Mesendoderm (in vitro differentiated cells): ENCODE data around the gene CBFA2T2.

ENCODE experiments used
- DNase-seq: peaks from one replicate; pipeline ENCODE4 v3.0.0; 2013
- H2AK5ac ChIP-seq: 2 replicates; pipeline ENCODE4 v1.6.1; 2013; ENCODE audit warnings: low read length, inconsistent platforms
- H2BK120ac ChIP-seq: 2 replicates; pipeline ENCODE4 v1.6.1; 2013; ENCODE audit warnings: low read depth, mild to moderate bottlenecking, low read length, moderate library complexity, mixed read lengths
- H2BK15ac ChIP-seq: replicated peaks from 2 replicates; pipeline ENCODE4 v1.6.1; 2013; ENCODE audit warnings: low read depth, mild to moderate bottlenecking, moderate library complexity
- H2BK5ac ChIP-seq: 2 replicates; pipeline ENCODE4 v1.6.1; 2013; ENCODE audit warnings: low read length, inconsistent platforms
- H3K18ac ChIP-seq: 2 replicates; pipeline ENCODE4 v1.6.1; 2013; ENCODE audit warnings: mild to moderate bottlenecking, low read length, mixed read lengths
- H3K23ac ChIP-seq: one replicate; pipeline ENCODE4 v1.6.1; 2013; ENCODE audit warnings: low read length
- H3K27ac ChIP-seq: 2 replicates; pipeline ENCODE4 v1.5.1; 2013; ENCODE audit warnings: low read depth, mild to moderate bottlenecking, inconsistent platforms, low read length, moderate library complexity
- H3K27me3 ChIP-seq: 2 replicates; pipeline ENCODE4 v1.6.1; 2013; ENCODE audit warnings: low read length, control low read depth, mild to moderate bottlenecking, inconsistent platforms; ENCODE audit not compliant: insufficient read depth, poor library complexity
- H3K36me3 ChIP-seq: 2 replicates; pipeline ENCODE4 v1.6.1; 2013; ENCODE audit warnings: low read length, inconsistent platforms; ENCODE audit not compliant: control insufficient read depth, insufficient read depth
- H3K4ac ChIP-seq: one replicate; pipeline ENCODE4 v1.6.1; 2013; ENCODE audit warnings: low read depth, mild to moderate bottlenecking, low read length, moderate library complexity
- H3K4me1 ChIP-seq: 2 replicates; pipeline ENCODE4 v1.6.1; 2013; ENCODE audit warnings: low read depth, low read length, inconsistent platforms; ENCODE audit not compliant: control insufficient read depth
- H3K4me2 ChIP-seq: 2 replicates; pipeline ENCODE4 v1.6.1; 2013; ENCODE audit warnings: low read length
- H3K4me3 ChIP-seq: 2 replicates; pipeline ENCODE4 v1.5.1; 2013; ENCODE audit warnings: mild to moderate bottlenecking, low read length
- H3K56ac ChIP-seq: one replicate; pipeline ENCODE4 v1.6.1; 2013; ENCODE audit warnings: low read length
- H3K79me1 ChIP-seq: 2 replicates; pipeline ENCODE4 v1.6.1; 2013; ENCODE audit warnings: low read length, inconsistent platforms
- H3K79me2 ChIP-seq: 2 replicates; pipeline ENCODE4 v1.6.1; 2013; ENCODE audit warnings: mild to moderate bottlenecking, low read length; ENCODE audit not compliant: control insufficient read depth, insufficient read depth
- H3K9ac ChIP-seq: 2 replicates; pipeline ENCODE4 v1.6.1; 2013; ENCODE audit warnings: low read length, inconsistent platforms
- H4K5ac ChIP-seq: one replicate; pipeline ENCODE4 v1.6.1; 2013; ENCODE audit warnings: low read length
- H4K8ac ChIP-seq: one replicate; pipeline ENCODE4 v1.6.1; 2013; ENCODE audit warnings: low read depth, mild to moderate bottlenecking, control low read depth, low read length, moderate library complexity
- WGBS: extraction: QIAGEN DNeasy Blood & Tissue Kit; methylation state at CpG from one replicate; pipeline ENCODE4 v1.1.7; 2013; ENCODE audit warnings: low lambda C conversion rate, missing lambda C conversion rate; ENCODE audit not compliant: insufficient coverage; ENCODE audit errors: extremely low coverage; 5-methylcytosine and 5-hydroxymethylcytosine counted together

The CBFA2T2 gene

GRCh38 chr20:33681288-33681687 is 191.4 kb downstream of the CBFA2T2 start:
- H3K4ac ChIP-seq: no peak overlapping the region
- H3K79me2 ChIP-seq: peaks cover 30% of the 10 kb centered on the region
- WGBS: no CpG with 5 or more reads among the region's 5 CpGs

GRCh38 chr20:33681728-33682353 is 191.9 kb downstream of the CBFA2T2 start:
- Histone ChIP-seq H4K5ac (no peak overlapping the region), H2BK5ac (no peak overlapping the region), H3K27me3 (no peaks in the 10 kb centered on the region), H3K4me2 (no peak overlapping the region), H3K27ac (no peak overlapping the region), H4K8ac (no peak overlapping the region), H3K23ac (no peak overlapping the region), H2BK120ac (no peak overlapping the region), H3K18ac (no peak overlapping the region), H3K4me3 (no peak overlapping the region), H3K4ac (no peak overlapping the region), H2AK5ac (no peak overlapping the region), H3K79me2 (peaks cover 30% of the 10 kb centered on the region), H3K9ac (no peak overlapping the region), H3K36me3 (peaks cover 4% of the 10 kb centered on the region), H3K79me1 (peaks cover 19% of the 10 kb centered on the region), H3K56ac (no peak overlapping the region), H2BK15ac (no peak overlapping the region), H3K4me1 (peaks cover 6% of the 10 kb centered on the region)
- no peak for DNase-seq
- WGBS: no CpG with 5 or more reads among the region's 9 CpGs

More at GRCh38 chr20:33681288-33681687, 191.4 kb downstream of the CBFA2T2 start:
- Histone ChIP-seq H2BK120ac (no peak overlapping the region), H3K4me1 (peaks cover 3% of the 10 kb centered on the region), H4K8ac (no peak overlapping the region), H3K4me2 (no peak overlapping the region), H2BK5ac (no peak overlapping the region), H2AK5ac (no peak overlapping the region), H3K18ac (no peak overlapping the region), H2BK15ac (no peak overlapping the region), H3K27ac (no peak overlapping the region), H4K5ac (no peak overlapping the region), H3K27me3 (no peaks in the 10 kb centered on the region), H3K23ac (no peak overlapping the region), H3K9ac (no peak overlapping the region), H3K36me3 (peaks cover 4% of the 10 kb centered on the region), H3K4me3 (no peak overlapping the region), H3K79me1 (peaks cover 19% of the 10 kb centered on the region), H3K56ac (no peak overlapping the region)
- no peak for DNase-seq

- Histone ChIP-seq H3K56ac (peak overlapping the region; percentile 77), H2BK120ac (no peak overlapping the region), H3K18ac (no peak overlapping the region), H2BK5ac (no peak overlapping the region), H4K8ac (no peak overlapping the region), H3K4me2 (peak overlapping the region; percentile 52), H4K5ac (no peak overlapping the region), H2AK5ac (no peak overlapping the region), H3K9ac (peak overlapping the region; percentile 73), H3K23ac (no peak overlapping the region), H2BK15ac (no peak overlapping the region), H3K4ac (no peak overlapping the region), H3K27me3 (no peaks in the 10 kb centered on the region), H3K4me1 (peaks cover 7% of the 10 kb centered on the region), H3K79me2 (peaks cover 30% of the 10 kb centered on the region), H3K4me3 (peak overlapping the region; percentile 20), H3K27ac (no peak overlapping the region), H3K79me1 (peaks cover 19% of the 10 kb centered on the region), H3K36me3 (no peaks in the 10 kb centered on the region)
- WGBS: no CpG with 5 or more reads among the region's 10 CpGs
- DNase-seq: peak; percentile 53
Measured at GRCh38 chr20:33684533-33685327, 194.8 kb downstream of the CBFA2T2 start.

GRCh38 chr20:33685328-33686099 is 195.6 kb downstream of the CBFA2T2 start:
- peak overlapping the region; percentile 52 for H3K4me2 ChIP-seq
- H3K4me1 ChIP-seq: peaks cover 7% of the 10 kb centered on the region
- no peak overlapping the region for H2BK15ac ChIP-seq
- no peak overlapping the region for H4K8ac ChIP-seq
- no peak overlapping the region for H4K5ac ChIP-seq
- WGBS: no CpG with 5 or more reads among the region's 53 CpGs
- peak overlapping the region; percentile 58 for H3K27ac ChIP-seq
- H3K18ac ChIP-seq: peak overlapping the region; percentile 24
- H3K23ac ChIP-seq: no peak overlapping the region
- H3K56ac ChIP-seq: peak overlapping the region; percentile 77
- H3K36me3 ChIP-seq: no peaks in the 10 kb centered on the region
- H3K79me1 ChIP-seq: peaks cover 19% of the 10 kb centered on the region
- no peak overlapping the region for H2AK5ac ChIP-seq
- DNase-seq: peak; percentile 64
- H3K4ac ChIP-seq: peak overlapping the region; percentile 27
- peak overlapping the region; percentile 66 for H3K4me3 ChIP-seq
- H3K9ac ChIP-seq: peak overlapping the region; percentile 73
- H3K79me2 ChIP-seq: peaks cover 30% of the 10 kb centered on the region
- H2BK5ac ChIP-seq: no peak overlapping the region
- H2BK120ac ChIP-seq: no peak overlapping the region
- H3K27me3 ChIP-seq: no peaks in the 10 kb centered on the region

- Histone ChIP-seq H3K56ac (peak within 1 kb of the TSS; percentile 77), H2AK5ac (no peak within 1 kb of the TSS), H2BK5ac (no peak within 1 kb of the TSS), H2BK15ac (no peak within 1 kb of the TSS), H3K36me3 (no peaks in the 10 kb centered on the region), H4K5ac (no peak within 1 kb of the TSS), H3K4me1 (peaks cover 7% of the 10 kb centered on the region), H4K8ac (no peak within 1 kb of the TSS), H3K4me3 (peak within 1 kb of the TSS; percentile 66), H3K4me2 (peak within 1 kb of the TSS; percentile 61), H3K4ac (peak within 1 kb of the TSS; percentile 27), H3K79me1 (peaks cover 12% of the 10 kb centered on the region), H3K27ac (peak within 1 kb of the TSS; percentile 58), H3K27me3 (no peaks in the 10 kb centered on the region), H3K79me2 (peaks cover 26% of the 10 kb centered on the region), H2BK120ac (no peak within 1 kb of the TSS), H3K18ac (peak within 1 kb of the TSS; percentile 24), H3K9ac (peak within 1 kb of the TSS; percentile 73), H3K23ac (no peak within 1 kb of the TSS)
- WGBS: no CpG with 5 or more reads among the region's 101 CpGs
- peak; percentile 98 for DNase-seq
Measured at GRCh38 chr20:33686100-33686983, 196.4 kb downstream of the CBFA2T2 start, which contains the start of gene E2F1. TSS of gene E2F1 (minus strand) at chr20:33686385. CDS start at chr20:33686264, 121 bp downstream.
